Liver (tissue), 3 donors: ENCODE results near the gene HOXD11.

Source experiments
- EGR1 ChIP-seq, 2 donors: IDR thresholded peaks; 2 replicates each; pipeline ENCODE4 v1.6.1; 2016 to 2018; ENCODE audit warnings: antibody characterized with exemption in 2 of 2, low read depth in 2 of 2
- GABPA ChIP-seq, 2 donors: IDR thresholded peaks in 1 of 2; conservative IDR thresholded peaks in 1 of 2; 2 replicates each; pipeline ENCODE4 v1.6.1; 2016; ENCODE audit warnings: antibody characterized with exemption in 2 of 2, mild to moderate bottlenecking in 1 of 2, moderate library complexity in 1 of 2
- JUND ChIP-seq, 2 donors: IDR thresholded peaks; 2 replicates each; pipeline ENCODE4 v1.6.1; 2016; ENCODE audit warnings: antibody characterized with exemption in 2 of 2
- RAD21 ChIP-seq, 2 donors: IDR thresholded peaks; 2 replicates each; pipeline ENCODE4 v1.6.1; 2016; ENCODE audit warnings: antibody characterized with exemption in 2 of 2, mild to moderate bottlenecking in 2 of 2
- RXRA ChIP-seq, 2 donors: IDR thresholded peaks; 2 replicates each; pipeline ENCODE4 v1.6.1; 2017 to 2018; ENCODE audit warnings: antibody characterized with exemption in 2 of 2, mild to moderate bottlenecking in 1 of 2
- SP1 ChIP-seq: IDR thresholded peaks from 2 replicates; pipeline ENCODE4 v1.6.1; 2018; ENCODE audit warnings: antibody characterized with exemption, mild to moderate bottlenecking
- TAF1 ChIP-seq: conservative IDR thresholded peaks from 2 replicates; pipeline ENCODE4 v1.6.1; 2016; ENCODE audit warnings: antibody characterized with exemption, mild to moderate bottlenecking
- TF ChIP-seq, protein P1 (sequence below): fragments of 150-350 bp; IDR thresholded peaks from 2 replicates; pipeline ENCODE4 v1.5.1; 2017; ENCODE audit warnings: improper control_type of control experiment, low read depth, low read length; ENCODE audit not compliant: missing input control
- TF ChIP-seq, protein P2 (sequence below): IDR thresholded peaks from 2 replicates; pipeline ENCODE4 v1.6.1; 2016; ENCODE audit warnings: antibody characterized with exemption
- TF ChIP-seq, protein P3 (sequence below): IDR thresholded peaks from 2 replicates; pipeline ENCODE4 v1.6.1; 2016; ENCODE audit warnings: antibody characterized with exemption
- TF ChIP-seq, protein P4 (sequence below): IDR thresholded peaks from 2 replicates; pipeline ENCODE4 v1.6.1; 2016; ENCODE audit warnings: antibody characterized with exemption
- TF ChIP-seq, protein P5 (sequence below): IDR thresholded peaks from 2 replicates; pipeline ENCODE4 v1.6.1; 2016; ENCODE audit warnings: antibody characterized with exemption, mild to moderate bottlenecking
- donor health status: healthy.
- donor health status: healthy.

DNA sequence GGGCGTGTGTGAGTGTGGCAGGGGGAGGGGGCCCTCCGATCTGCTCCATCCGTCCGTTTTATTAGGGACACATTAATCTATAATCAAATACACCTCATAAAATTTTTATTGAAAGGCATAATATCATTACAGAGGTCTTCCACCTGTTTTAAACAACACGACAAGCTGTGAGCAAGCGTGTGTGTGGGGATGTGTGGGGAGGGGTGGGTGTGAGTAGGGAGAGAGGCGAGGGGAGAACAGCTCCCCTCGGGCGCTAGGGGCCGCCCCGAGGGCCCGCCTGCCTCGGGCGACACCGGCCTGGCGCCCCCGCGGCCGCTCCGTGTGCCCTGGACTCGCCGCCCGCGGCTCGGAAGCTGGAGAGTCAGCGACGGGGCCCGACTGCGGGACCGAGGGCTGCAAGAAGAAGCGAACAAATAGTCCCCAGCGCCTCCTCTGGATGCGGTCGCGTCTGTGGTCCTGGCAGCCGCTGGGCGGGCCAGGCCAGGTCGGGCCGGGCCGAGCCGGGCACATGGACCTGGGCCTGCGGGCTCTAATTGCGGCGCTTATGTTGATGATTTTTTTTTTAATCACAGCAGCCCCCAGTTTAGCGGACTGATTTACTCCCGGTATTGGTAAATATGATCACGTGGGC lies 15.1 kb downstream of the HOXD11 start:
- TF ChIP-seq, protein P1, sequence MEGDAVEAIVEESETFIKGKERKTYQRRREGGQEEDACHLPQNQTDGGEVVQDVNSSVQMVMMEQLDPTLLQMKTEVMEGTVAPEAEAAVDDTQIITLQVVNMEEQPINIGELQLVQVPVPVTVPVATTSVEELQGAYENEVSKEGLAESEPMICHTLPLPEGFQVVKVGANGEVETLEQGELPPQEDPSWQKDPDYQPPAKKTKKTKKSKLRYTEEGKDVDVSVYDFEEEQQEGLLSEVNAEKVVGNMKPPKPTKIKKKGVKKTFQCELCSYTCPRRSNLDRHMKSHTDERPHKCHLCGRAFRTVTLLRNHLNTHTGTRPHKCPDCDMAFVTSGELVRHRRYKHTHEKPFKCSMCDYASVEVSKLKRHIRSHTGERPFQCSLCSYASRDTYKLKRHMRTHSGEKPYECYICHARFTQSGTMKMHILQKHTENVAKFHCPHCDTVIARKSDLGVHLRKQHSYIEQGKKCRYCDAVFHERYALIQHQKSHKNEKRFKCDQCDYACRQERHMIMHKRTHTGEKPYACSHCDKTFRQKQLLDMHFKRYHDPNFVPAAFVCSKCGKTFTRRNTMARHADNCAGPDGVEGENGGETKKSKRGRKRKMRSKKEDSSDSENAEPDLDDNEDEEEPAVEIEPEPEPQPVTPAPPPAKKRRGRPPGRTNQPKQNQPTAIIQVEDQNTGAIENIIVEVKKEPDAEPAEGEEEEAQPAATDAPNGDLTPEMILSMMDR = no peak
- TF ChIP-seq, protein P2, sequence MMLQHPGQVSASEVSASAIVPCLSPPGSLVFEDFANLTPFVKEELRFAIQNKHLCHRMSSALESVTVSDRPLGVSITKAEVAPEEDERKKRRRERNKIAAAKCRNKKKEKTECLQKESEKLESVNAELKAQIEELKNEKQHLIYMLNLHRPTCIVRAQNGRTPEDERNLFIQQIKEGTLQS = no peak
- TF ChIP-seq, protein P3, sequence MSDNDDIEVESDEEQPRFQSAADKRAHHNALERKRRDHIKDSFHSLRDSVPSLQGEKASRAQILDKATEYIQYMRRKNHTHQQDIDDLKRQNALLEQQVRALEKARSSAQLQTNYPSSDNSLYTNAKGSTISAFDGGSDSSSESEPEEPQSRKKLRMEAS = no peak
- TF ChIP-seq TAF1 (no peak), EGR1 (IDR thresholded peaks at IDR 0.05; ENCODE audit: low read depth in 2 of 2) (no peak), SP1 (no peak), RXRA (IDR thresholded peaks at IDR 0.05) (no peak), GABPA (IDR thresholded peaks at IDR 0.05 in 1 of 2, conservative IDR thresholded peaks at IDR 0.05 in 1 of 2) (no peak), JUND (IDR thresholded peaks at IDR 0.05) (no peak), RAD21 (IDR thresholded peaks at IDR 0.05) (no peak)
- TF ChIP-seq, protein P4, sequence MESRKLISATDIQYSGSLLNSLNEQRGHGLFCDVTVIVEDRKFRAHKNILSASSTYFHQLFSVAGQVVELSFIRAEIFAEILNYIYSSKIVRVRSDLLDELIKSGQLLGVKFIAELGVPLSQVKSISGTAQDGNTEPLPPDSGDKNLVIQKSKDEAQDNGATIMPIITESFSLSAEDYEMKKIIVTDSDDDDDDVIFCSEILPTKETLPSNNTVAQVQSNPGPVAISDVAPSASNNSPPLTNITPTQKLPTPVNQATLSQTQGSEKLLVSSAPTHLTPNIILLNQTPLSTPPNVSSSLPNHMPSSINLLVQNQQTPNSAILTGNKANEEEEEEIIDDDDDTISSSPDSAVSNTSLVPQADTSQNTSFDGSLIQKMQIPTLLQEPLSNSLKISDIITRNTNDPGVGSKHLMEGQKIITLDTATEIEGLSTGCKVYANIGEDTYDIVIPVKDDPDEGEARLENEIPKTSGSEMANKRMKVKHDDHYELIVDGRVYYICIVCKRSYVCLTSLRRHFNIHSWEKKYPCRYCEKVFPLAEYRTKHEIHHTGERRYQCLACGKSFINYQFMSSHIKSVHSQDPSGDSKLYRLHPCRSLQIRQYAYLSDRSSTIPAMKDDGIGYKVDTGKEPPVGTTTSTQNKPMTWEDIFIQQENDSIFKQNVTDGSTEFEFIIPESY = no peak
- TF ChIP-seq, protein P5, sequence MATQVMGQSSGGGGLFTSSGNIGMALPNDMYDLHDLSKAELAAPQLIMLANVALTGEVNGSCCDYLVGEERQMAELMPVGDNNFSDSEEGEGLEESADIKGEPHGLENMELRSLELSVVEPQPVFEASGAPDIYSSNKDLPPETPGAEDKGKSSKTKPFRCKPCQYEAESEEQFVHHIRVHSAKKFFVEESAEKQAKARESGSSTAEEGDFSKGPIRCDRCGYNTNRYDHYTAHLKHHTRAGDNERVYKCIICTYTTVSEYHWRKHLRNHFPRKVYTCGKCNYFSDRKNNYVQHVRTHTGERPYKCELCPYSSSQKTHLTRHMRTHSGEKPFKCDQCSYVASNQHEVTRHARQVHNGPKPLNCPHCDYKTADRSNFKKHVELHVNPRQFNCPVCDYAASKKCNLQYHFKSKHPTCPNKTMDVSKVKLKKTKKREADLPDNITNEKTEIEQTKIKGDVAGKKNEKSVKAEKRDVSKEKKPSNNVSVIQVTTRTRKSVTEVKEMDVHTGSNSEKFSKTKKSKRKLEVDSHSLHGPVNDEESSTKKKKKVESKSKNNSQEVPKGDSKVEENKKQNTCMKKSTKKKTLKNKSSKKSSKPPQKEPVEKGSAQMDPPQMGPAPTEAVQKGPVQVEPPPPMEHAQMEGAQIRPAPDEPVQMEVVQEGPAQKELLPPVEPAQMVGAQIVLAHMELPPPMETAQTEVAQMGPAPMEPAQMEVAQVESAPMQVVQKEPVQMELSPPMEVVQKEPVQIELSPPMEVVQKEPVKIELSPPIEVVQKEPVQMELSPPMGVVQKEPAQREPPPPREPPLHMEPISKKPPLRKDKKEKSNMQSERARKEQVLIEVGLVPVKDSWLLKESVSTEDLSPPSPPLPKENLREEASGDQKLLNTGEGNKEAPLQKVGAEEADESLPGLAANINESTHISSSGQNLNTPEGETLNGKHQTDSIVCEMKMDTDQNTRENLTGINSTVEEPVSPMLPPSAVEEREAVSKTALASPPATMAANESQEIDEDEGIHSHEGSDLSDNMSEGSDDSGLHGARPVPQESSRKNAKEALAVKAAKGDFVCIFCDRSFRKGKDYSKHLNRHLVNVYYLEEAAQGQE = no peak
